ENCODE measurements around the gene KSR2. TPM values are rescaled to one million over a fixed set of nuclear protein-coding genes. Genes with fewer than 3 reads are reported as not detected.
"Not testable (repeated sequence)": the region's sequence is repeated elsewhere in the genome, so short reads cannot be mapped to it uniquely, and the experiment has no call there.

The KSR2 gene
- total RNA-seq, 1 donor: under 0.01 TPM

DNA sequence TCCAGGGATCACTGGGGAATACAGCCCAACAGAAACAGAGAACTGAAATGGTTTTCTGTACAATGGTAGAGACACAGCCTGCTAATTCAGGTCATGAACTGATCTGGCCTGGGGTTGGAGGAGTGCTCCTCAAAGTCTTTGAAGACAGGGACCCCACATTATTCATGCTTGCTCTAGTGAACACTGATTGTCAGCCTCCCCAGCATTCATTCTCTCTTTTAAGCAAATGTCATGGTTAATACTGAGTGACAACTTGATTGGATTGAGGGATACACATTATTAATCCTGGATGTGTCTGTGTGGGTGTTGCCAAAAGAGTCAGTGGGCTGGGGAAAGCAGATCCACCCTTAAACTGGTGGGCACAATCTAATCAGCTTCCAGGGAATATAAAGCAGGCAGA is 319.0 kb downstream of the KSR2 start:
- H3K4me3 ChIP-seq (ENCODE audit: low read depth, low read length): no peak overlapping the region
- no peak for TF ChIP-seq CTCF (IDR thresholded peaks at IDR 0.05; ENCODE audit: insufficient read depth, low read length)
- DNase-seq (ENCODE audit: low read depth): no peak

- no peak overlapping the region for H3K4me3 ChIP-seq (ENCODE audit: low read depth, low read length)
- TF ChIP-seq CTCF (IDR thresholded peaks at IDR 0.05; ENCODE audit: insufficient read depth, low read length): no peak
- DNase-seq (ENCODE audit: low read depth): no peak
Observed at GRCh38 chr12:117646520-117646919, 322.3 kb downstream of the KSR2 start.

DNA sequence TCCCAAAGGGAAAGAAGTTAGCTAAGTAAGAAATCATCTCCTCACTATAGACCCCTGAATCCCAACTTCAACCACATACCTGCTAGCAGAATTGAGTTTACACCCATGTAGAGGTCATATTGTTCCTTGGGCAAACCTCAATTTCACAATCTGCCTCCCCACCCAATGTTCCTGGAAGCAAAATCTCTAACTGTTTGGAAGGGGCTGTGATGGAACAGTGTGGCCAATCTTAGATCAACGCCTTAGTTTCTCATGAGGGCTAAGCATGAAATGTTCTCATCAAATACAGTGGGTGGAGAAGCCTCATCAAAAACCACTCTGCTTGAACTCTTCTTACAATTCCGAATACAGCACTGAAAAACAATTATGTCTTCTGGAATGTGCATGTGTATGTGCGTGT is 323.3 kb downstream of the KSR2 start:
- TF ChIP-seq CTCF (IDR thresholded peaks at IDR 0.05; ENCODE audit: insufficient read depth, low read length): no peak
- no peak for DNase-seq (ENCODE audit: low read depth)
- H3K4me3 ChIP-seq (ENCODE audit: low read depth, low read length): no peak overlapping the region

GRCh38 chr12:117643971-117644370 is 324.8 kb downstream of the KSR2 start:
- no peak overlapping the region for H3K4me3 ChIP-seq (ENCODE audit: low read depth, low read length)
- no peak for TF ChIP-seq CTCF (IDR thresholded peaks at IDR 0.05; ENCODE audit: insufficient read depth, low read length)
- DNase-seq (ENCODE audit: low read depth): no peak

DNA sequence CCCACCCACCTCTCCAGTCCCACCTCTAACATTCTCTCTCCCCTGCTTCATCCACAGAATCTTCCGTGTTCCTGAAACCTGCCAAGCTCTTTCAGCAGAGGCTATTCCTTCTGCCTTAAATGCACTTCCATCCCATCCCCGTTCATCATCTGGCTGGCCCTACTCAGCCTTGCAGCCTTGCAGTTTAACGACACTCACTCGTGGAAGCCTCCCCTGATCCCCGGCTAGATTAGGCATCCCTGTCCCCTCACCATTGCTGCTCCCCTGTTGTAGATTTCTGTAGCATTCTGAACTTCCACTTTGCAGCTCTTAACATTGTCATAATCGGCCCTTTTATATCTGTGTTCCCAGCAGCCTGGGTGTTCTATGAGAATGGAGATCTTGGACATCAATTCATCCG is 326.9 kb downstream of the KSR2 start:
- no peak for TF ChIP-seq CTCF (IDR thresholded peaks at IDR 0.05; ENCODE audit: insufficient read depth, low read length)
- H3K4me3 ChIP-seq (ENCODE audit: low read depth, low read length): no peak overlapping the region
- DNase-seq (ENCODE audit: low read depth): no peak

DNA sequence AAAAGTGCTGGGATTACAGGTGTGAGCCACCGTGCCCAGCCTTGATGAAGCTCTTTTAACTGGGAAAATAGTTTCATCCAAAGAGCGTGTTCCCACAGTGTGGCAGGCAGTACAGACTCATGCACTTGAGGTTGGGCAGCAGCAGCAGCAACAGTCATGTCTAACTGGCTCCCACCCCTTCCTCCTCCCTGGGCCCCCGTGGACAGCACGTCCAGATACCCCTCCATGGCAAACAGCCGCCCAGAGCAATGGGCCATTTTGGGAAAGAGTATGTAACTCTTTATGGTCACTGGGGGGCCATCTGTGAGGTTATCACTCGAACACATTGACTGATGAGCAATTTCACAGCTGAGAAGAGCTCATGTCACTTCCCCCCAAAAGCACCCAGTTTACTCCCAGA is 328.3 kb downstream of the KSR2 start:
- no peak for DNase-seq (ENCODE audit: low read depth)
- TF ChIP-seq CTCF (IDR thresholded peaks at IDR 0.05; ENCODE audit: insufficient read depth, low read length): no peak
- no peak overlapping the region for H3K4me3 ChIP-seq (ENCODE audit: low read depth, low read length)

- no peak for TF ChIP-seq CTCF (IDR thresholded peaks at IDR 0.05; ENCODE audit: insufficient read depth, low read length)
- no peak overlapping the region for H3K4me3 ChIP-seq (ENCODE audit: low read depth, low read length)
- DNase-seq (ENCODE audit: low read depth): no peak
Observed at GRCh38 chr12:117629454-117629853, 339.3 kb downstream of the KSR2 start.

GRCh38 chr12:117628711-117629110 is 340.1 kb downstream of the KSR2 start:
- not testable (repeated sequence) for H3K4me3 ChIP-seq (ENCODE audit: low read depth, low read length); DNase-seq (ENCODE audit: low read depth)
